Measurements from ENCODE around the gene MED28. TPM values are rescaled to one million over a fixed set of nuclear protein-coding genes. Genes with fewer than 3 reads are reported as not detected.

Gene MED28
- total and polyA plus RNA-seq, 2 donors = 17.4 to 46.1 TPM

GRCh38 chr4:17667653-17668201 is 53.3 kb downstream of the MED28 start:
- WGBS = 91% methylated on average over 3 of the region's 3 CpGs

GRCh38 chr4:17670423-17670822 is 56.0 kb downstream of the MED28 start:
- no peak for DNase-seq (ENCODE audit: low read depth in 6 of 9, low spot score in 9 of 9)
- Histone ChIP-seq H3K27me3 (ENCODE audit: control insufficient read depth in 2 of 2, insufficient read depth in 1 of 2, low read length in 1 of 2) (no peaks in the 10 kb centered on the region), H3K27ac (ENCODE audit: low read depth in 1 of 2, low read length in 1 of 2) (no peak overlapping the region), H3K36me3 (ENCODE audit: control insufficient read depth in 2 of 2, insufficient read depth in 2 of 2, low read length in 1 of 2) (no peaks in the 10 kb centered on the region), H3K4me3 (ENCODE audit: low read length in 2 of 2) (no peak overlapping the region), H3K4me1 (ENCODE audit: control insufficient read depth in 2 of 2, insufficient read depth in 2 of 2, low read length in 2 of 2) (no peaks in the 10 kb centered on the region), H3K9me3 (ENCODE audit: control insufficient read depth in 2 of 2, insufficient read depth in 1 of 2, low read length in 1 of 2) (no peaks in the 10 kb centered on the region)

More at GRCh38 chr4:17667653-17668201, 53.3 kb downstream of the MED28 start:
- H3K27ac ChIP-seq (ENCODE audit: low read depth in 1 of 2, low read length in 1 of 2) = no peak overlapping the region
- DNase-seq (ENCODE audit: low read depth in 6 of 9, low spot score in 9 of 9) = peak in 1 of 9 donors; percentile 2
- no peaks in the 10 kb centered on the region for H3K36me3 ChIP-seq (ENCODE audit: control insufficient read depth in 2 of 2, insufficient read depth in 2 of 2, low read length in 1 of 2)
- no peaks in the 10 kb centered on the region for H3K4me1 ChIP-seq (ENCODE audit: control insufficient read depth in 2 of 2, insufficient read depth in 2 of 2, low read length in 2 of 2)
- no peaks in the 10 kb centered on the region for H3K27me3 ChIP-seq (ENCODE audit: control insufficient read depth in 2 of 2, insufficient read depth in 1 of 2, low read length in 1 of 2)
- no peaks in the 10 kb centered on the region for H3K9me3 ChIP-seq (ENCODE audit: control insufficient read depth in 2 of 2, insufficient read depth in 1 of 2, low read length in 1 of 2)
- H3K4me3 ChIP-seq (ENCODE audit: low read length in 2 of 2) = no peak overlapping the region

GRCh38 chr4:17680559-17681280 is 66.3 kb downstream of the MED28 start:
- Histone ChIP-seq H3K9me3 (ENCODE audit: control insufficient read depth in 2 of 2, insufficient read depth in 1 of 2, low read length in 1 of 2) (peaks cover 0 to 4% of the 10 kb centered on the region in 2 donors), H3K36me3 (ENCODE audit: control insufficient read depth in 2 of 2, insufficient read depth in 2 of 2, low read length in 1 of 2) (no peaks in the 10 kb centered on the region), H3K4me3 (ENCODE audit: low read length in 2 of 2) (no peak overlapping the region), H3K27me3 (ENCODE audit: control insufficient read depth in 2 of 2, insufficient read depth in 1 of 2, low read length in 1 of 2) (no peaks in the 10 kb centered on the region), H3K27ac (ENCODE audit: low read depth in 1 of 2, low read length in 1 of 2) (no peak overlapping the region), H3K4me1 (ENCODE audit: control insufficient read depth in 2 of 2, insufficient read depth in 2 of 2, low read length in 2 of 2) (no peaks in the 10 kb centered on the region)
- WGBS = 67% methylated on average over 5 of the region's 5 CpGs
- no peak for DNase-seq (ENCODE audit: low read depth in 6 of 9, low spot score in 9 of 9)

- peaks cover 0 to 4% of the 10 kb centered on the region in 2 donors for H3K9me3 ChIP-seq (ENCODE audit: control insufficient read depth in 2 of 2, insufficient read depth in 1 of 2, low read length in 1 of 2)
- no peak for DNase-seq (ENCODE audit: low read depth in 6 of 9, low spot score in 9 of 9)
- no peaks in the 10 kb centered on the region for H3K4me1 ChIP-seq (ENCODE audit: control insufficient read depth in 2 of 2, insufficient read depth in 2 of 2, low read length in 2 of 2)
- no peaks in the 10 kb centered on the region for H3K27me3 ChIP-seq (ENCODE audit: control insufficient read depth in 2 of 2, insufficient read depth in 1 of 2, low read length in 1 of 2)
- no peak overlapping the region for H3K27ac ChIP-seq (ENCODE audit: low read depth in 1 of 2, low read length in 1 of 2)
- WGBS = 91% methylated on average over 7 of the region's 7 CpGs
- no peaks in the 10 kb centered on the region for H3K36me3 ChIP-seq (ENCODE audit: control insufficient read depth in 2 of 2, insufficient read depth in 2 of 2, low read length in 1 of 2)
- H3K4me3 ChIP-seq (ENCODE audit: low read length in 2 of 2) = no peak overlapping the region
Observed at GRCh38 chr4:17681281-17682221, 67.1 kb downstream of the MED28 start.

GRCh38 chr4:17682222-17682566 is 67.8 kb downstream of the MED28 start:
- no peak overlapping the region for H3K4me3 ChIP-seq (ENCODE audit: low read length in 2 of 2)
- H3K27ac ChIP-seq (ENCODE audit: low read depth in 1 of 2, low read length in 1 of 2) = no peak overlapping the region
- no peaks in the 10 kb centered on the region for H3K4me1 ChIP-seq (ENCODE audit: control insufficient read depth in 2 of 2, insufficient read depth in 2 of 2, low read length in 2 of 2)
- no peaks in the 10 kb centered on the region for H3K27me3 ChIP-seq (ENCODE audit: control insufficient read depth in 2 of 2, insufficient read depth in 1 of 2, low read length in 1 of 2)
- peaks cover 0 to 4% of the 10 kb centered on the region in 2 donors for H3K9me3 ChIP-seq (ENCODE audit: control insufficient read depth in 2 of 2, insufficient read depth in 1 of 2, low read length in 1 of 2)
- H3K36me3 ChIP-seq (ENCODE audit: control insufficient read depth in 2 of 2, insufficient read depth in 2 of 2, low read length in 1 of 2) = no peaks in the 10 kb centered on the region
- no peak for DNase-seq (ENCODE audit: low read depth in 6 of 9, low spot score in 9 of 9)
- 81% methylated on average over 2 of the region's 2 CpGs for WGBS

Other genes starting within 250 kb of the MED28 start
- 4.5 TPM for gene QDPR, start 102.6 kb upstream of the MED28 start, total RNA-seq
- gene QDPR, start 102.6 kb upstream of the MED28 start, polyA plus RNA-seq = 19.5 TPM
- not detected for gene CLRN2, start 99.5 kb upstream of the MED28 start, total RNA-seq
- gene CLRN2, start 99.5 kb upstream of the MED28 start, polyA plus RNA-seq = not detected
- 130 TPM for gene LAP3, start 37.4 kb upstream of the MED28 start, total RNA-seq
- gene LAP3, start 37.4 kb upstream of the MED28 start, polyA plus RNA-seq = 105 TPM
- gene FAM184B, start 167.0 kb downstream of the MED28 start, total RNA-seq = 0.05 TPM
- gene FAM184B, start 167.0 kb downstream of the MED28 start, polyA plus RNA-seq = 0.09 TPM
- 30.5 TPM for gene DCAF16, start 196.1 kb downstream of the MED28 start, total RNA-seq
- gene DCAF16, start 196.1 kb downstream of the MED28 start, polyA plus RNA-seq = 21.3 TPM
- gene NCAPG, start 196.3 kb downstream of the MED28 start, total RNA-seq = 60.5 TPM
- 4.6 TPM for gene NCAPG, start 196.3 kb downstream of the MED28 start, polyA plus RNA-seq